ENCODE results near the gene SUPT20H.

GRCh38 chr13:37046062-37046461 lies 13.4 kb downstream of the SUPT20H start:
- TF ChIP-seq POLR2A (IDR thresholded peaks at IDR 0.05; ENCODE audit: low read length) = no peak
- no peak for TF ChIP-seq GATA1 (IDR thresholded peaks at IDR 0.05; ENCODE audit: low read depth, low read length)

Measured in erythroblast (primary cell).